Gastroesophageal sphincter (tissue), 3 donors: ENCODE results near the gene TLX1.

Experiments used
- CTCF ChIP-seq, 4 experiments: fragments of 200-600 bp in 2 of 4; fragments of 450-650 bp in 2 of 4; sonication (generic) in 1 of 4; IDR thresholded peaks; one replicate each; pipeline ENCODE4 v1.5.1; 2017 to 2019; ENCODE audit warnings: antibody characterized with exemption in 4 of 4, mild to moderate bottlenecking in 2 of 4, moderate library complexity in 2 of 4
- POLR2A ChIP-seq, 2 donors: fragments of 450-650 bp; IDR thresholded peaks; one replicate each; pipeline ENCODE4 v1.6.1; 2017; ENCODE audit warnings: antibody characterized with exemption in 2 of 2, mild to moderate bottlenecking in 2 of 2, moderate library complexity in 1 of 2
- POLR2AphosphoS5 ChIP-seq: sonication (generic); formaldehyde crosslinking; IDR thresholded peaks from one replicate; pipeline ENCODE4 v1.6.1; 2017; ENCODE audit warnings: antibody characterized with exemption

DNA sequence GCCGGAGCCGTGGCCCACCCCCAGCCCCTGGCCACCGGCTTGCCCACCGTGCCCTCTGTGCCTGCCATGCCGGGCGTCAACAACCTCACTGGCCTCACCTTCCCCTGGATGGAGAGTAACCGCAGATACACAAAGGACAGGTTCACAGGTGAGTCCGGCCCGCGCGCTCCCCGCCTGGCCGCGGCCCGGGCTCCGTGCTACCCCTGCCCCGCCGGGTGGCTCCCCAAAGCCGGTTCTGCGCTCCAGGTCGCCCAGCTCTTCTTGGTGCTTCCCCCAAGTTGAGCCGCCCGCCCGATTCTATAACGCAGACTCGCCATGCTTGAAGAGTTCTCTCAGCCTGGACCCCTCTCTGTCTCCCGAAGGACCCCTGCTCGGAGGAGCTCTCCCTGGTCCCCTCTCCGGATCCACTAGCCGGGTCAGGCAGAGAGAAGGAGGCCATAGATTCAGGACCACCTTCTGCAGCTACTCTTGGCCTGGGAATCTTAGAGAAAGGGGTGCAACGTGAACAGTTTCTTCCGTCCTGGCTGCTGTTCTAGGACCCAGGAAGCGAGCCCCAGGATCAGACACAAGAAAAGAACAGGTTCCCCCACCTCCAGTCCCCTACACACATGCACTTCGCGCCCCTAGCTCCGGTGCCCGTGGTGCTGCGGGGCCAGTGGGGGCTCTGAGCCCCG, 999 bp downstream of the TLX1 start:
- TF ChIP-seq CTCF (IDR thresholded peaks at IDR 0.05): no peak
- TF ChIP-seq POLR2A (IDR thresholded peaks at IDR 0.05): no peak
- TF ChIP-seq POLR2AphosphoS5: no peak
